ENCODE data around the gene INSL4. TPM values are rescaled to one million over a fixed set of nuclear protein-coding genes. Genes with fewer than 3 reads are reported as not detected.

The INSL4 gene
- total RNA-seq, 4 donors from 2014 or later: not detected

- H3K4me3 ChIP-seq: no peak overlapping the region
- H3K27me3 ChIP-seq: no peaks in the 10 kb centered on the region
- H3K27ac ChIP-seq: no peak overlapping the region
- H3K9me3 ChIP-seq: no peaks in the 10 kb centered on the region
- no peak for TF ChIP-seq POLR2A (IDR thresholded peaks at IDR 0.05)
- TF ChIP-seq, protein P1, sequence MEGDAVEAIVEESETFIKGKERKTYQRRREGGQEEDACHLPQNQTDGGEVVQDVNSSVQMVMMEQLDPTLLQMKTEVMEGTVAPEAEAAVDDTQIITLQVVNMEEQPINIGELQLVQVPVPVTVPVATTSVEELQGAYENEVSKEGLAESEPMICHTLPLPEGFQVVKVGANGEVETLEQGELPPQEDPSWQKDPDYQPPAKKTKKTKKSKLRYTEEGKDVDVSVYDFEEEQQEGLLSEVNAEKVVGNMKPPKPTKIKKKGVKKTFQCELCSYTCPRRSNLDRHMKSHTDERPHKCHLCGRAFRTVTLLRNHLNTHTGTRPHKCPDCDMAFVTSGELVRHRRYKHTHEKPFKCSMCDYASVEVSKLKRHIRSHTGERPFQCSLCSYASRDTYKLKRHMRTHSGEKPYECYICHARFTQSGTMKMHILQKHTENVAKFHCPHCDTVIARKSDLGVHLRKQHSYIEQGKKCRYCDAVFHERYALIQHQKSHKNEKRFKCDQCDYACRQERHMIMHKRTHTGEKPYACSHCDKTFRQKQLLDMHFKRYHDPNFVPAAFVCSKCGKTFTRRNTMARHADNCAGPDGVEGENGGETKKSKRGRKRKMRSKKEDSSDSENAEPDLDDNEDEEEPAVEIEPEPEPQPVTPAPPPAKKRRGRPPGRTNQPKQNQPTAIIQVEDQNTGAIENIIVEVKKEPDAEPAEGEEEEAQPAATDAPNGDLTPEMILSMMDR (IDR thresholded peaks at IDR 0.05): peak in 1 of 6 experiments; percentile 3
- no peaks in the 10 kb centered on the region for H3K4me1 ChIP-seq
- DNase-seq: no peak
- no peaks in the 10 kb centered on the region for H3K36me3 ChIP-seq
Observed at GRCh38 chr9:5263351-5264218, 32.4 kb downstream of the INSL4 start.

DNA sequence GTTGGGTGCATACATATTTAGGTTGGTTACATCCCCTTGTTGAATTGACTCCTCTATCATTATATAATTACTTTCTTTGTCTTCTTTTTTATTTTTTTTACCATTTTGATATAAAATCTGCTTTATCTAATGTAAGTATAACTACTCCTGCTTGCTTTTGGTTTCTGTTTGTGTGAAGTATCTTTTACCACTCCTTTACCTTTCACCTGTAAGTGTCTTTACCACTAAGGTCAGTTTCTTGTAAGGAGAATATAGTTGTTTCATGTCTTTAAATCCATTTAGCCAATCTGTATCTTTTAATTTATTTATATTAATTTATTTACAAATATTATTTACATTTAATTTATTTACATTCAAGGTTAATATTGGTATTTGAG is 33.0 kb downstream of the INSL4 start:
- H3K27me3 ChIP-seq: no peaks in the 10 kb centered on the region
- TF ChIP-seq POLR2A (IDR thresholded peaks at IDR 0.05): no peak
- TF ChIP-seq, protein P1 (IDR thresholded peaks at IDR 0.05): no peak
- H3K27ac ChIP-seq: no peak overlapping the region
- no peaks in the 10 kb centered on the region for H3K4me1 ChIP-seq
- no peaks in the 10 kb centered on the region for H3K9me3 ChIP-seq
- no peak for DNase-seq
- H3K36me3 ChIP-seq: no peaks in the 10 kb centered on the region
- no peak overlapping the region for H3K4me3 ChIP-seq

GRCh38 chr9:5265939-5266338 is 34.7 kb downstream of the INSL4 start:
- Histone ChIP-seq H3K27me3 (no peaks in the 10 kb centered on the region), H3K4me3 (no peak overlapping the region), H3K27ac (no peak overlapping the region), H3K36me3 (no peaks in the 10 kb centered on the region), H3K4me1 (no peaks in the 10 kb centered on the region), H3K9me3 (no peaks in the 10 kb centered on the region)
- TF ChIP-seq, protein P1 (IDR thresholded peaks at IDR 0.05): no peak
- TF ChIP-seq POLR2A (IDR thresholded peaks at IDR 0.05): no peak
- no peak for DNase-seq

- Histone ChIP-seq H3K27ac (no peak overlapping the region), H3K9me3 (no peaks in the 10 kb centered on the region), H3K4me3 (no peak overlapping the region), H3K27me3 (no peaks in the 10 kb centered on the region), H3K36me3 (no peaks in the 10 kb centered on the region), H3K4me1 (no peaks in the 10 kb centered on the region)
- TF ChIP-seq POLR2A (IDR thresholded peaks at IDR 0.05): no peak
- TF ChIP-seq, protein P1 (IDR thresholded peaks at IDR 0.05): no peak
- DNase-seq: no peak
Observed at GRCh38 chr9:5269249-5269715, 38.1 kb downstream of the INSL4 start.

GRCh38 chr9:5274770-5275169 is 43.6 kb downstream of the INSL4 start:
- Histone ChIP-seq H3K27me3 (no peaks in the 10 kb centered on the region), H3K9me3 (no peaks in the 10 kb centered on the region), H3K4me1 (no peaks in the 10 kb centered on the region), H3K27ac (no peak overlapping the region), H3K36me3 (no peaks in the 10 kb centered on the region), H3K4me3 (no peak overlapping the region)
- DNase-seq: no peak
- no peak for TF ChIP-seq POLR2A (IDR thresholded peaks at IDR 0.05)
- TF ChIP-seq, protein P1 (IDR thresholded peaks at IDR 0.05): no peak

All from Peyer's patch (tissue), 4 donors.